ENCODE measurements around the gene VAC14.

VAC14 gene

DNA sequence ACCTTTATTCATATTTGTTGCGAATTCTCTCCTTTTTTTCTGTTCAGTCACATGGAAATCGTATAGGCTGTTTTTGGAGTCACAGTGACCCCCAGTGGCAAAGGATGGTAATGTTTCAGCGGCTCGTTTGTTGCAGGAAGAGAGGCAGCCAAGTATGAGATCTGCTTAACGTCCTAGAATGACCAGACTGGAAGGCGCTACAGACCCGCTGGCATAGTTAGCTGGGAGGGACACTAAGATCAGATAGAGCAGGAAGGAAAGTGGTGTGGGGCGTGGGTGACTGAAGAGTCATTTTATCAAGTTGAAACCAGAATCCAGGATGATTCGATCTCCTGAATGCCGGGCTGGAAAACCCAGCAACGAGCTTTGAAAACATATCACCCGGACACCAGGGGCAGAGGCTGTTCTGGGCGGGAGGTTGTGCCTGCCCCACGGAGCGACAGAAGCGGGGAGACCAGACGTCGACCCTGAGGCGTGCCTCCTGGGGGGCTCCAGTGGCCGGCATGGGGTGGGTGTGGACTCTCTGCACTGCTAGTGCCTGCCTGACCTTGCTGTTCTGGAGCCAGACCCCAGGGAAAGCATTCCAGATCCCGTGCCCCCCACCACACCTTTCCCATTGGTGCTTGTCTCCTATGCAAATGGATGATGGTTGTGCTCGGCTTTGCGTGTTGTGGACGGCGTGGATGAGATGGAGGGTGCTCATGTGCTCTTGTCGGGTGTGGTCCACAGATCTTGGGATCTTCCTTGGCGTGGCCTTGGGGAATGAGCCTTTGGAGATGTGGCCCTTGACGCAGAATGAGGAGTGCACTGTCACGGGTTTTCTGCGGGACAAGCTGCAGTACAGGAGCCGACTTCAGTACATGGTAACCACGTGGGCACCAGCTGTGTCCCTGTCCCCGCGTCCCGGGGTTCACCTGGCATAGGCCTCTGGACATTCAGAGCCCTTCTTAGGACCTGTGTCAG lies 146.9 kb downstream of the VAC14 start:
- TF ChIP-seq, protein P1, sequence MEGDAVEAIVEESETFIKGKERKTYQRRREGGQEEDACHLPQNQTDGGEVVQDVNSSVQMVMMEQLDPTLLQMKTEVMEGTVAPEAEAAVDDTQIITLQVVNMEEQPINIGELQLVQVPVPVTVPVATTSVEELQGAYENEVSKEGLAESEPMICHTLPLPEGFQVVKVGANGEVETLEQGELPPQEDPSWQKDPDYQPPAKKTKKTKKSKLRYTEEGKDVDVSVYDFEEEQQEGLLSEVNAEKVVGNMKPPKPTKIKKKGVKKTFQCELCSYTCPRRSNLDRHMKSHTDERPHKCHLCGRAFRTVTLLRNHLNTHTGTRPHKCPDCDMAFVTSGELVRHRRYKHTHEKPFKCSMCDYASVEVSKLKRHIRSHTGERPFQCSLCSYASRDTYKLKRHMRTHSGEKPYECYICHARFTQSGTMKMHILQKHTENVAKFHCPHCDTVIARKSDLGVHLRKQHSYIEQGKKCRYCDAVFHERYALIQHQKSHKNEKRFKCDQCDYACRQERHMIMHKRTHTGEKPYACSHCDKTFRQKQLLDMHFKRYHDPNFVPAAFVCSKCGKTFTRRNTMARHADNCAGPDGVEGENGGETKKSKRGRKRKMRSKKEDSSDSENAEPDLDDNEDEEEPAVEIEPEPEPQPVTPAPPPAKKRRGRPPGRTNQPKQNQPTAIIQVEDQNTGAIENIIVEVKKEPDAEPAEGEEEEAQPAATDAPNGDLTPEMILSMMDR (conservative IDR thresholded peaks at IDR 0.05), result peak; percentile 81
- H3K27ac ChIP-seq, result no peak overlapping the region

DNA sequence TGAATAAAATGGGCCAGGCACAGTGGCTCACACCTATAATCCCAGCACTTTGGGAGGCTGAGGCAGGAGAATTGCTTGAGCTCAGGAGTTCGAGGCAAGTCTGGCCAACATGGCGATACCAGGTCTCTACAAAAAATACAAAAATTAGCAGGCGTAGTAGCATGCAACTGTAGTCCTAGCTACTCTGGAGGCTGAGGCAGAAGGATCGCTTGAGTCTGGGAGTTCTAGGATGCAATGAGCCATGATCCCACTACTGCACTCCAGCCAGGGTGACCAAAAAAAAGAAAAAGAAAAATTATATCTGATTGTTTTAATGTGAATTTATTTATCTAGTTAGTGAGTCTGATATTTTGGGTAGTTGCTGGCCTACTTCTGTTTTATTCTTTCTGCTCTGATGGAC lies 147.6 kb downstream of the VAC14 start:
- TF ChIP-seq, protein P1 (conservative IDR thresholded peaks at IDR 0.05), result no peak
- H3K27ac ChIP-seq, result no peak overlapping the region

DNA sequence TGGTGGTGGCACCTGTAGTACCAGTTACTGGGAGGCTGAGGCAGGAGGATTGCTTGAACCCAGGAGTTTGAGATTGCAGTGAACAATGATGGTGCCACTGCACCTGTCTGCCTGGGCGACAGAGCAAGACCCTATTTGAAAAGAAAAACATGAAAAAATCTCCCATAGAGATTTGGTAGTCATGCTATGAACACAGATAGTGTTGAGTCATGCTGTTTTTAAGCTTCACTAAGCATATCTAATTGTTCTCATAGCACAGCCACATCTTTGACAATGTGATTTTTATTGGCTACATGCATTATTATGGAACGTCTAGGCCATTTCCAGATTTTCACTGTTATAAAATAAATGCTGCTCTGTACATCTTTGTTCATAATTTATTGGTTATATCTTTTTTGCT lies 148.6 kb downstream of the VAC14 start:
- no peak overlapping the region for H3K27ac ChIP-seq
- TF ChIP-seq, protein P1 (conservative IDR thresholded peaks at IDR 0.05), result no peak

DNA sequence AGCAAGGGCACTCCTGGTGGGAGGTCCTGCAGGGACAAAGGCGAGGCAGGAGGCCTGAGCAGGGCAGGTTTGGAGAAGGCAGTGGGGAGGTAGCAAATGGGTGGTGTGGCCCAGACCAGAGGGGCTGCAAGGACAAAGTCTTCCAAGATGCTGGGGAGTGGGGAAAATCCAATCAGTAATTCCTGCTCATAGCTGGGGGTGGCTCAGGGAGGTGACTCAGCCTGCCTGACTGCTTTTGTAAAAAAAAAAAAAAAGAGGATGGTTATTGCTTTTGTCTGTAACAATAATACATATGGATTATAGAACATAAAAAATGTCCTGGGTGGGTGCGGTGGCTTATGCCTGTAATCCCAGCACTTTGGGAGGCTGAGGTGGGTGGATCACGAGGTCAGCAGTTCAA lies 149.4 kb downstream of the VAC14 start:
- no peak overlapping the region for H3K27ac ChIP-seq
- TF ChIP-seq, protein P1 (conservative IDR thresholded peaks at IDR 0.05), result no peak

DNA sequence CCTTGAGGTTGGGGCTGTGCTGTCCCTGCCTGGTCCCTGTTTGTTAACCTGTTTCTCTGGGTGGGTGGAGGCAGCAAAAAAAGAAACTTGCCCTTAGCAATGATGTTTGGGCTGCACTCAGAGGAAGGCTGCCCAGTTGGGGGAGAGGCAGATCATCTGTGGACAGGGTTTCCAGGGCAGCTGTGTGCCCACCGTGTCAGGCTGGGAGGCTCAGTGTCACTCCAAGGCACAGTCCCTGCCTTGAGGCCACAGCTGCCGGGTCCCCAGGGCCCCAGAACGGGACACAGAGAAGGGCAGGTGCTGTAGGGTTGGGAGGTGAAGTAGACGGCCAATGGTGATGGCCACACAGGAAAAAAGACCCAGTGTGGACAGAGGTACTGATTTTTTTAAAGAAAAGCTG lies 150.7 kb downstream of the VAC14 start:
- no peak overlapping the region for H3K27ac ChIP-seq
- TF ChIP-seq, protein P1 (conservative IDR thresholded peaks at IDR 0.05), result no peak

DNA sequence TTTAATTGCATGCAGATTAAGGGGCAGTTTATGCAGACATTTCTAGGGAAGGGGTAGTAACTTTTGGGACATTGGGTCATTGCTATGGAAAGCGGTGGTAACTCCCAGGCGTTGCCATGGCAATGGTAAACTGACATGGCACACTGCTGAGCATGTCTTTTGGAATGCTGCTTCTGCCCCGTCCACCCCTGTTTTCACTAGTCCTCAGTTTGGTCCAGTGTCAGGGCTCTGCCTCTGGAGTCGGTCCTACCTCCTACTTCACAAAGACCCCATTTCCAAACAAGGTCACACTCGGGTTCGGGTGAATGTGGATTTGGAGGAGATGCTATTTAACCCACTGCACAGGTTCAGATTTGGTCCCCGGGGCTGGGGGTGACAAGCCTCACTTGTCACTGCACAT lies 151.7 kb downstream of the VAC14 start:
- TF ChIP-seq, protein P1 (conservative IDR thresholded peaks at IDR 0.05), result no peak
- no peak overlapping the region for H3K27ac ChIP-seq

DNA sequence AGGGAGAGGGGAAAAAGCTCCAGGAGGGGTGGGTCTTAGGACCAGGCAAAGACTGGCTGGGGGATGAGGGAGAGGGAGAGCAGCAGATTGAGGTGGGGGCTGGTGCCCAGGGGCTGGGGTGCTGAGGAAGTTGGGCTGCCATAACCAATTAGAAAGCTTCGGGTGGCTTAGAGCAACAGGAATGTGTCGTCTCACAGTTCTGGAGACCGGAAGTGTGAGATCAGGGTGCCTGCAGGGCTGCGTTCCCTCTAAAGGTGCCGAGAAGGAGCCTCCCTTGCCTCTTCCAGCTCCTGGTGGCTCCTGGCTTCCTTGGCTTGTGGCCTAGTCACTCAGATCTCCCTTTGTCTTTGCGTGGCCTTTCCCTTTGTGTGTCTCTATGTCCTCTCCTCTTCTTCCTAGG lies 152.4 kb downstream of the VAC14 start:
- TF ChIP-seq, protein P1 (conservative IDR thresholded peaks at IDR 0.05), result no peak
- no peak overlapping the region for H3K27ac ChIP-seq
